ENCODE data around the gene FXYD1.

The FXYD1 gene

DNA sequence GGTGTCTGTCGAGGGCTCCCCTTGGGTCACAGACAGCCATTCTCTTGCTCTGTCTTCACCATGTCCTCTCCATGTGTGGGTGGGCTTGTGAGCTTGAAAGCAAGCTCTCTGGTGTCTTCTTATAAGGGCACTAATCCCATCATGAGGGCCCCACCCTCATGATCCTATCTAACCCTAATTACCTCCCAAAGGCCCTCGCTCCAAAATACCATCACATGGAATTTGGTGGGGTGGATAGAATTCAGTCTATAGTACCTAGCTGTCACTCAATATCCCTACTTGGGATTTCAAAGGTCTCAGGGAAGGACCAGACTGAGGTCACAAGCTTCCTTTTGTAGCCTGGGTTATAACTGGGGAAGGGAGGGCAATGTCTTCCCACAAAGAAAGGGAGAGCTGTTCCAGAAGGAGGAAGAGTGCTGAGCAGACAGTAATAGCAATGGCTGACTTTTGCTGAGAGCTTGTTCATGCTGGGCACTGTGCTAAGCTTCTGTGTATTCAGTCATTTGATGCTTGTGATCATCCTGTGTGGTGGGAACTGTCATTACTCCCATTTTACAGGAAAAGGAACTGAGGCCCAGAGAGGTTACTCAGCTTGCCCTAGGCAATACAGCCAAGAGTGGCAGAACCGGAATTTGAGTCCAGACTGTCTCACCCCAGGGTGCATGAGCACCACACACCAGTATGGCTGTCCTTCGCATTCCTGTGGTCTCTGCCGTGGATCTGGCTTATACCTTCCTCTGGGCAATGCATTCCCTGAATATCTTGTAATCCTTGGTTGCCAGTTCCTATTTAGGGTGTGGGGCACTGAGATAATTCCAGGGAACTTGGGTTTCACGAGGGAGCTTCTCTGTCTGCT is 24.1 kb downstream of the FXYD1 start:
- no peak for DNase-seq (ENCODE audit: low read depth)

DNA sequence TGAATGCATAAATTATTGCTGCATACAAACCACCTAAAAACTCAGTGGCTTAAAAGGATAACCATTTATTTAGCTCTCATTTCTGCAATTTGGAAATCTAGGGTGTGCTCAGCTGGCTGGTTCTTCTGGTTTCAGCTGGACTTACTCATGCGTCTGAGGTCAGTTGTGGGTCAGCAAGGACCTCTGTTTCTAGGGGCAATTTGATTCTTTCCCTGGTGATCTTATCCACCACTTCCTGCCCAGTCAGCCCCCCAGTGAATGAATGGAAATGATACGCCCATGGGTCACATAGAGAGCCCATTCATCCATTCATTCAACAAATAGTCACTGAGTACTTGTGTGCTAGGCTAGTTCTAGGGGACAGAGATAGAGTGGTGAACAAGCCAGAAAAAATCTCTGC is 25.8 kb downstream of the FXYD1 start:
- DNase-seq (ENCODE audit: low read depth) = no peak

GRCh38 chr19:35165200-35166058 is 26.8 kb downstream of the FXYD1 start:
- no peak for DNase-seq (ENCODE audit: low read depth)

DNA sequence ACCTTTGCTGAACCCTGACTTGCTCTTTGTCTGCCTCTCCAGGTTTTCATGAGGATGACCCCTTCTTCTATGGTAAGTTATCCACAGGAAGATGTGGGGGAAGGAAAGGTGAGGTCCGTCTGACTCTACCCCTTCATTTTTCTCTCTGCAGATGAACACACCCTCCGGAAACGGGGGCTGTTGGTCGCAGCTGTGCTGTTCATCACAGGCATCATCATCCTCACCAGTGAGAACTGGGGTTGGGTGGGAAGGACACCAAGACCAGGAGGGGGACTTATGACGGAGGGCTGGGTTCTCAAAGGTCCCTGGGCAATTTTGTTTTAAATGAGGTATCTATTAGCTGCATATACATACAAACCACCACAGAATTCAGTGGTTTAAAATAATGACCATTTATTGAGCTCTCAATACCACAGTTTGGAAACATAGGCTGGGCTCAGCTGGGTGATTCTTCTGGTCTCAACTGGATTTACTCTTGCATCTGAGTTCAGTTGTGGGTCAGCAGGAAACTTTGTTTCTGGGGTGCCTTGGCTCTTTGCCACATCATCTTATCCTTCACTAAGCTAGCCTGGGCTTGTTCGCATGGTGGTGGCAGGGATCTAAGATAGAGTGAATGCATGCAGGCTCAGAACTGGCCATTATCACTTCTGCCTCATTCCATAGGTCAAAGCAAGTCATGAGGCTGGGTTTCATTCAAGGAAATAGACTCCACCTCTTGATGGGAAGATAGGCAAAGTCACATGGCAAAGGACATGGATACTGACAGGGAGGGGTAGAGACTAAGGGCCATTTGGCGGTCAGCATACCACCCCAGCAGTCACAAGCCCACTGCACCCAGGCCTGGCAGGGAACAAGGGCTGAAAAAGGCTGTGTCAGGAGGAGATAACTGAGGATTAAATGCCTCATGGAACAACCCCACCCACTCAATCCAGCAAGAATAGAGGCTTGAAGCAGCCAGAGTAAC is 27.8 kb downstream of the FXYD1 start:
- DNase-seq (ENCODE audit: low read depth) = no peak

DNA sequence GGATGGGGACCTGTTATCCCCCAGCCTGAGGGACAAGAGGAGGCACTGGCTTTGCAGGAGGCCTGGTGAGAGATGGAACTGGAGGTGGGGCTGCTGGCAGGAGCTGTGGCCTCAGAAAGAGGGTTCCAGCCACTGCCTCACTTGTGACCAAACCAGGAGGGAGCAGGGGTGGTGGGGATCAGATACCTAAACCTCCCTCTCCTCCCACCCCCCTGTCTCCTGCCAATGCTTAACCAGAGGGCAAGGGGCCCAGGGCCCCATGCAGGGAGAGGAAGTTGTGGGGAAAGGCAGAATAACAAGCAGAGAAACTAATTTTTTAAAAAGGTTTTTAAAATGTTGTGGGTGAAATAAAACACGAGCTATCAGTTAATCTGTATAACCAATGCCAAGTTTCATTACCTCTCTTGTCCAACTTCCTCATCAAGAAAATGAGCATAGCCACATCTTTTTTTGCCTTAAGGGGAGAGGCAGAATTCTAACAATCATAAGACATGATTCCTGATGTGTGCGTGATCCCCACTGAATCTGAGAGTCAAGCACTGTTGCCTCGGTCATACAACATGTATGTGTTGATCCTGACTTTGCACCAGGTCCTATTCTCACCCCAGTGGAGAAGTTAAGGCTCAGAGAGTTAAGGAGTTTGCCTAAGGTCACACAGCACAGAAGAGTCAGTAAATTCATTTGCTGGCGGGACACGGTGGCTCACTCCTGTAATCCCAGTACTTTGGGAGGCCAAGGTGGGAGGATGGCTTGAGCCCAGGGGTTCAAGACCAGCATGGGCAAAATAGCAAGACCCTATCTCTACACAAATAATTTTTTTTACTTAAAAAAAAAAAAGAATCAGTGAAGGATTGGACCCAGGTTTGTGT is 28.9 kb downstream of the FXYD1 start:
- no peak for DNase-seq (ENCODE audit: low read depth)

- DNase-seq (ENCODE audit: low read depth) = no peak
Measured at GRCh38 chr19:35168196-35168595, 29.6 kb downstream of the FXYD1 start.

DNA sequence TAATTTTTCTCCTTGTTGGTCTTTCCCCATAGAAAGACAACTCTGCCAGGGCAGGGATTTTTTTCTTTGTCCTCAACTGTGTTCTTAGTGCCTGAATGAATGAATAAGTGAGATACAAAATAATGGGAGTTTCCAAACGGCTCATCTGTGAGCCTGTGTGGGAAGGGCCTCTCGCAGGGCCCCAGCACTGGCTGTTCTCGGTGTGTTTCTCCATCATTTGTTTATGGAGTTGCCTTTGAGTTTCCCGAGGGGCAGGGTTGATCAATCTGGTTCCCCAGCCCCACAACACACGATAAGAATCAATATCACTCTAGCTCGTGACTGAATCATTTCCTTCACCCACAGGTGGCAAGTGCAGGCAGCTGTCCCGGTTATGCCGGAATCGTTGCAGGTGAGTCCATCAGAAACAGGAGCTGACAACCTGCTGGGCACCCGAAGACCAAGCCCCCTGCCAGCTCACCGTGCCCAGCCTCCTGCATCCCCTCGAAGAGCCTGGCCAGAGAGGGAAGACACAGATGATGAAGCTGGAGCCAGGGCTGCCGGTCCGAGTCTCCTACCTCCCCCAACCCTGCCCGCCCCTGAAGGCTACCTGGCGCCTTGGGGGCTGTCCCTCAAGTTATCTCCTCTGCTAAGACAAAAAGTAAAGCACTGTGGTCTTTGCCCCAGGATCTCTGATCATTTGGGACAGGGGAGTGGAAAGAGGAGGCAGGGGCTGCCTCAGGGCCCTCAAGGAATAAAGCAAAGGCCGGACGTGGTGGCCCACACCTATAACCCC is 30.8 kb downstream of the FXYD1 start:
- DNase-seq (ENCODE audit: low read depth) = no peak

GRCh38 chr19:35170359-35171061 is 31.9 kb downstream of the FXYD1 start:
- DNase-seq (ENCODE audit: low read depth) = no peak

GRCh38 chr19:35171730-35172129 is 33.1 kb downstream of the FXYD1 start:
- no peak for DNase-seq (ENCODE audit: low read depth)

DNA sequence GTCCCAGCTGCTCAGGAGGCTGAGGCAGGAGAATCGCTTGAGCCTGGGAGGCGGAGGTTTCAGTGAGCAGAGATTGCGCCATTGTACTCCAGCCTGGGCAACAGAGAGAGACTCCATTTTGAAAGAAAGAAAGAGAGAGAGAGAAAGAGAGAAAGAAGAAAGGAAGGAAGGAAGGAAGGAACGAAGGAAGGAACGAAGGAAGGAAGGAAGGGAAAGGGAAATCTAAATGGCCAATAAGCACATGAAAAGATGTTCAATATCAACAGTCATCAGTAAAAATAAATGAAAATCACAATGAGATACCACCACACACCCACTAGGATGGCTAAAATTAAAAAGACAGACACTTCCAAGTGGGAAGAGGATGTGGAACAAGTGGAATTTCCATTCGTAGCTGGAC is 35.6 kb downstream of the FXYD1 start:
- DNase-seq (ENCODE audit: low read depth) = no peak

DNA sequence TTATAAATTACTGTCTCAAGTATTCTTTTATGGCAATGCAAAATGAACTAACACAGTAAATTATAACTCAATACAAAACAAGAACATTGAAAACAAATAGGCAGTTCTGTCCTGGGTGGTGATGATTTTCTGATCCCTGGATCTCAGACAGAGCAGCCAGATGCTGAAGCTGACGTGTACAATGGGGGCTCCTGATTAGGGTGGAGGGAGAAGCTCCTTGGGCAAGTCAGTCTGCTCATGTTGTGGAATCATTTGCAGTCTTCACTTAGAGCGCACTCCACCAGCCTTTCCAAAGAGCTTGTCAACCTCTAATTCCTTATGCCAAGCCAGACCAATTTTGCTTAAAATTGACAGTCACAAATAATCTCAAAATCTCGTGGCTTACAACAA is 37.6 kb downstream of the FXYD1 start:
- DNase-seq (ENCODE audit: low read depth) = no peak

DNA sequence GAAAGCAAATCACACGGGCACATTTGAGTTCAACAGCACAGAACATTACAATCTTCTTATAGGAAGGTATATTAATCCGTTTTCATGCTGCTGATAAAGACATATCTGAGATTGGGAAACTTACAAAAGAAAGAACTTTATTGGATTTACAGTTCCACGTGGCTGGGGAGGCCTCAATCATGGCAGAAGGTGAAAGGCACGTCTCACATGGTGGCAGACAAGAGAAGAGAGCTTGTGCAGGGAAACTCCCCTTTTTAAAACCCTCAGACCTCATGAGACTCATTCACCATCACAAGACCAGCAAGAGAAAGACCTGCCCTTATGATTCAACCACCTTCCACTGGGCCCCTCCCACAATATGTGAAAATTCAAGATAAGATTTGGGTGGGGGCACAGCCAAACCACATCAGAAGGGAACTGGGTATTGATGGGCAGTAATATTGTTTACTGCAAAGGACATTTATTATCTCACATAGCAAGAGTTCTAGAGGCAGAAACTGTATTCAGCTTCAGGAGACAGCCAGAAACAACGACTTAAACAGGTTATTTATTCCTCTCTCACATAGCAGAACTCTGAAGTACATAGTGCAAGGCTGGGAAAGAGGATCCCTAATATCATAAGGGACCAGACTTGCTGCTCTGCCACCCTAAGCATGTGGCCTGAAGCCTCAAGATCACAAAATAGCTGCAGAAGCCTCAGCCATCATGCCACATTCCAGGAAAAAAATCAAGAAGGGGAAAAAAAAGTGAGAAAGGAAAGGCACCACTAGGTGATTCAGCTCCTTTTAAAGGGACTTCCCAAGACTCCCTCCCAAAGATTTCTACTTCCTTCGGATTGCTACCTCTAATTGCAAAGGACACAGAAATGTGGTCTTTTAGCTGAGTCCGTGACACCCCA is 39.0 kb downstream of the FXYD1 start:
- DNase-seq (ENCODE audit: low read depth) = no peak

GRCh38 chr19:35178701-35179100 is 40.1 kb downstream of the FXYD1 start:
- no peak for DNase-seq (ENCODE audit: low read depth)

DNA sequence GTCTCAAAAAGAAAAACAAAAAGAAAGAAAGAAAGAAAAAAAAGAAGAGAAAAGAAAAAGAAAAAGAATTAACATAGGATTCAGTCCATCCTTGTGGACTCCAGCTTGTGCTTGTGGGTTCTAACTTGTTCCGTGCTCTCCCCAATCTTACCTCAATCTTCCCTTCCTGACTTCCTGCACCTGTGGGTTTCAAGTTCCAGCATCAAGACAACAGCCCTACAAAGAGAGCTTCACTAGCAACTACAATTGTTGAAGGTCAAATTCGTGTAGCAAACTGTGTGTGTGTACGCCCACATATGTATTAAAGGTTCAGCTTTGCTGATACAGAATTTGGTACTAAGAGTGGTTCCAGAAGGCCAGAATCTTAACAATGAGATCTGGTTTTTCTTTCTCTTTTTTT is 41.2 kb downstream of the FXYD1 start:
- DNase-seq (ENCODE audit: low read depth) = no peak

- no peak for DNase-seq (ENCODE audit: low read depth)
Measured at GRCh38 chr19:35181387-35181786, 42.8 kb downstream of the FXYD1 start.

GRCh38 chr19:35184267-35184666 is 45.6 kb downstream of the FXYD1 start:
- no peak for DNase-seq (ENCODE audit: low read depth)

DNA sequence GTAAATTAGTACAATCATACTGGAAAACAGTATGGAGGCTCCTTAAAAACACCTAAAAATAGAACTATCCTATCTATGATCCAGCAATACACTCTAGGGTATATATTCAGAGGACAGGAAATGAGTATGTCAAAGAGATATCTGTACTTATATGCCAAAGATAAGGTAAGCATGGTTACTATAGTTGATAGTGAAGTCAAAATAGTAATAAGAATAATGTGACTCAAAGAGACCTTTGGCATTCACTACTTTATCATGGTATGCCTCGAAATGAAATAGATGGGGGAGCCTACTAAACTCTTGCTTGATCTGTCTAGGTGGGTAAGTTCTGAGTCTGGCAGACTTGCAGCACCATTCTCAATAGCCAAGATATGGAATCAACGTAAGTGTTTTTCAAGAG is 46.3 kb downstream of the FXYD1 start:
- DNase-seq (ENCODE audit: low read depth) = no peak
